SU-DHL-6 (cell line): ENCODE results near the gene NOX3.

ENCODE experiments used
- CTCF ChIP-seq: fragments of 200-600 bp; sonication (generic); IDR thresholded peaks from one replicate; pipeline ENCODE4 v1.5.1; 2017; ENCODE audit warnings: antibody characterized with exemption, mild to moderate bottlenecking, low read length, moderate library complexity; ENCODE audit not compliant: insufficient read depth, poor library complexity, severe bottlenecking
- EZH2phosphoT487 ChIP-seq: fragments of 200-600 bp; sonication (generic), shearing (Covaris generic); conservative IDR thresholded peaks from 2 replicates; pipeline ENCODE4 v1.6.1; 2018; ENCODE audit warnings: mild to moderate bottlenecking, antibody characterized with exemption, low read length, moderate library complexity, mixed read lengths

DNA sequence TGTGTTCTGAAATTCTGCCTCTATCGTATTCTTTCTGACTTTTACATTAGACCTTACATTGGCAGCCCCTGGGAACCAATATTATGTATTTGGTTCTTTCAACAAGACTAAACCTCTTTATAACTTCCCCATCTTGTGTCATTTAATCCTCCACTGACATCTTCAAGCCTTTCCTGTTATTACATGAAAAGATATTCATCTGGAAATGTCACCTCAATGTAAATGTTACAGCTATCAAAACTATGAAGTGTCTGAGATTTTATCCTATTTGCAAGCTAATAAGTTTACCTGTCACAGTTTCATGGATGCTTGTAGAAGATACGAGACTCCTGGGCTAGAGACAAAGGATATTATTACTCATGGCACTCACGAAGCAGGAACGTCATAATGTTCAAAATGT is 43.9 kb upstream of the NOX3 start:
- TF ChIP-seq CTCF (no peak), EZH2phosphoT487 (no peak)
